GM12865 (cell line): Measurements from ENCODE around the gene SBSN.

ENCODE experiments used
- DNase-seq: peaks from one replicate; pipeline ENCODE4 v3.0.0; 2010; ENCODE audit warnings: low read depth
- H3K4me3 ChIP-seq: 2 replicates; pipeline ENCODE4 v1.5.1; 2011; ENCODE audit warnings: mild to moderate bottlenecking, low read depth, low read length, control low read depth
- TF ChIP-seq, protein P1 (sequence below): IDR thresholded peaks from 2 replicates; pipeline ENCODE4 v1.5.1; 2011; ENCODE audit warnings: low read length, control low read depth, low read depth, inconsistent platforms; ENCODE audit not compliant: insufficient read depth; ENCODE audit errors: missing control alignments

SBSN gene

DNA sequence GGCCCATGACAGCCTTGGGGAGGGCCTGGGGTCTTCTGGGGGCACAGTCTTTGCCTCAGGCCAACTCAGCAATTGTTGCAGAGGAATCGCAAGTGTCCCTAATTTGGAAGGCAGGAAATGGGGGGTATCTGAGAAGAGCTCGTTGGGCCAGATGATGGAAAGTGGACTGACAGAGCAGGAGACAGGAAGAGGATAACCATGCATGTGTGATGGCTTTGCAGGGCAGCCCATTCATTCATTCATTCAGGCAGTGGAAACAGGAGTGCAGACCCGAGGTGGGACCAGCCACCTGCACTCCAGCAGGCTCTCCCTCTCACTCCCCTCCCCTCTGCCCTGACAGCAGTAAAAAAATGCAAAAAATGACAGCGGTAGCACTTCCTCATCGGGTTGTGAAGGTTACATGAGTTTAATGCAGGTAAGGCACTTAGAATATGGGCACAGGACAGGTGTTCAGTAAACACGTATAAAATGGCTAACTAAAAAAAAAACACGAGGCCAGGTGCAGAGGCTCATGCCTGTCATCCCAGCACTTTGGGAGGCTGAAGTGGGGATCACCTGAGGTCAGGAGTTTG is 12.3 kb upstream of the SBSN start:
- no peak for DNase-seq
- H3K4me3 ChIP-seq = no peak overlapping the region
- TF ChIP-seq, protein P1, sequence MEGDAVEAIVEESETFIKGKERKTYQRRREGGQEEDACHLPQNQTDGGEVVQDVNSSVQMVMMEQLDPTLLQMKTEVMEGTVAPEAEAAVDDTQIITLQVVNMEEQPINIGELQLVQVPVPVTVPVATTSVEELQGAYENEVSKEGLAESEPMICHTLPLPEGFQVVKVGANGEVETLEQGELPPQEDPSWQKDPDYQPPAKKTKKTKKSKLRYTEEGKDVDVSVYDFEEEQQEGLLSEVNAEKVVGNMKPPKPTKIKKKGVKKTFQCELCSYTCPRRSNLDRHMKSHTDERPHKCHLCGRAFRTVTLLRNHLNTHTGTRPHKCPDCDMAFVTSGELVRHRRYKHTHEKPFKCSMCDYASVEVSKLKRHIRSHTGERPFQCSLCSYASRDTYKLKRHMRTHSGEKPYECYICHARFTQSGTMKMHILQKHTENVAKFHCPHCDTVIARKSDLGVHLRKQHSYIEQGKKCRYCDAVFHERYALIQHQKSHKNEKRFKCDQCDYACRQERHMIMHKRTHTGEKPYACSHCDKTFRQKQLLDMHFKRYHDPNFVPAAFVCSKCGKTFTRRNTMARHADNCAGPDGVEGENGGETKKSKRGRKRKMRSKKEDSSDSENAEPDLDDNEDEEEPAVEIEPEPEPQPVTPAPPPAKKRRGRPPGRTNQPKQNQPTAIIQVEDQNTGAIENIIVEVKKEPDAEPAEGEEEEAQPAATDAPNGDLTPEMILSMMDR = no peak

DNA sequence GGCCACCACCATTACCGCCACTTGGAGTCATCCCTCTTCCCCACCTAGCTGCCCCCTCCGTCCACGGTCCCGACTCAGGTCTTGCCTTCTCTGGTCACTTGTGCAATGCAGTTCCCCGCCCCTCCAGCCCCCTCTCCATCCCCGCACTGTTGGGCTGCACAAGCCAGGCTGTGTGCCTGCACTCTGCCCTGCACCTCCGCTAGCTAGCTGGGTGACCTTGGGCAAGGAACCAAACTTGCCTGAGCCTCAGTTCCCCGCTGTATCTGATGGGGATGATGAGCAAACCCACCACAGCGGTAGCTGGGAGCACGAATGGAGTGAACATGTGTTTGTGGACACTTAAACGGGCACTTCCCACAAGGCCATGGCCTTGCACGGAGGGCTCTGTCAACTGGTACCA is 11.7 kb upstream of the SBSN start:
- DNase-seq = no peak
- TF ChIP-seq, protein P1 = no peak
- no peak overlapping the region for H3K4me3 ChIP-seq

DNA sequence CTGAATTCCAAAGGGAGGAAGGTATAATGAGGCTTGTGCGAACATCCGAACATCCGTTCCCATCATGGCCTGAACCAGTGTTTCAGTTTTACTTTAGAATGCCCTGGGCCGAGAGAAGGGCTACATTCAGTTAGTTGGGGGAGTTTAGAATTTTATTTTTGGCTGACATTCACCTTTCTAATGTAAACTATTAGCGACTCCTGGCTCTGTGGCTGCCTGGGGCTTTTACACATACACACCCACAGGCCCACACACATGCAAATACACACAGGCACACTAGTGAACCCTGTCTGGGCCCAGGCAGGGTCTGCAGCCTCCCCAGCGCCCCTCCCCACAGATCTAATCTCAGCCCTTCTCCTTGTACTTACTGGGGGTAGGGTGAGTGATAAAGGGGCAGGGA is 11.2 kb upstream of the SBSN start:
- TF ChIP-seq, protein P1 = no peak
- H3K4me3 ChIP-seq = no peak overlapping the region
- no peak for DNase-seq

DNA sequence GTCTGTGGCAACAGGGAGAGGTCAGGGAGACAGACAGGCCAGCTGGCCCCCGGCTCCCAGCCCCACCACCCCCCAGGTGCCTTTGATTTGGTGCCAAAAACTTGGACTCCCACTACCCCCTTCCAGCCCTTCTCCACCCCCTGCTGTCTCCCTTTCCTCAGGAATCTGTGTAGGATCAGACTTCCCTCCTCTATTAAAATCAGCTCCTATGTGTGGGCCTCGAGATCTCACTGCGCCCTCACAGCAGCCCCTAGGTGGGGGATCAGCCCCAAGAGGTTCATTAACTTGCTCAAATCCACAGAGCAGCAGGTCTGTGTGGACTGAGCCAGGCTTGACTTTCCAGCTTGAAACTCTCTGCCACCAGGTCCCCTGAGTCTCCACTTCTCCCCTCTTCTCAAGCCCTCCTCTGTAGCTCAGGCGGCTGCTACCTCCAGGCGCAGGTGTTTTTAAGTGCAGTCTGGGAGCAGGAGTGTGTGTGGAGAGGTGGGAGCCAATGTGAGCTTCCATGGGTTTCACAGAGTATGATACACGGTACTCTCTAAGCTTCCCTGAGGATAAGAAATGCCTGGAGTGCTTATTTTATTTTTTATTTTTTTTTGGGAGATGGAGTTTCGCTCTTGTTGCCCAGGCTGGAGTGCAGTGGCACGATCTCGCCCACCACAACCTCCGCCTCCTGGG is 6.8 kb upstream of the SBSN start:
- TF ChIP-seq, protein P1 = no peak
- no peak for DNase-seq
- H3K4me3 ChIP-seq = no peak overlapping the region

DNA sequence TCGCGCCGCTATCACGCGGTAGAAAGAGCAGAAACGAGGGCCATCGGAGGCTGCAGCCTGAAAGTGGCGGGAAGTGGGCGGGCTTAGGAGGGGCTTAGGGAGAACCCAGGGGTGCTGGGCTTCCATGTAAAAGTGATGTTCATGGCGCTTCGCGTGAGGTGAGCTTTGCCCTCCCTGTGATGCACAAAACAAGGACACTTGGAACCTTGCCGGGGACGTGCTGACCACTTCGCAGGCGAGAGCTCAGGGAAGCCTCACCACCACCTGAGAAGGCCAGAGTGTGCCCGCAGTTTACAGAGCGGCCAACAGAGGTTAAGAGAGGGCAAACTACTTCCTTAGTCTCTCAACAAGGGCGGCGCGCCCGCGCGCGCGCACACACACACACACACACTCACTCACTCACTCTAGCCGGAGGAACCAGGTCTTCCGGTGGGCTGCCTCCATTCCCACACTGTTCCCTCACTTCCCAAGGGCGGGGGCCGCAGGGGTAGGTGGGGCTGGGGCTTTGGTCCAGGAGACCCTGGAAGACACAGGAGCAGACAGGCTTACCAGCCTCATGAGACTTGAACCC is 5.8 kb upstream of the SBSN start:
- TF ChIP-seq, protein P1 = no peak
- DNase-seq = peak; percentile 59
- no peak overlapping the region for H3K4me3 ChIP-seq

DNA sequence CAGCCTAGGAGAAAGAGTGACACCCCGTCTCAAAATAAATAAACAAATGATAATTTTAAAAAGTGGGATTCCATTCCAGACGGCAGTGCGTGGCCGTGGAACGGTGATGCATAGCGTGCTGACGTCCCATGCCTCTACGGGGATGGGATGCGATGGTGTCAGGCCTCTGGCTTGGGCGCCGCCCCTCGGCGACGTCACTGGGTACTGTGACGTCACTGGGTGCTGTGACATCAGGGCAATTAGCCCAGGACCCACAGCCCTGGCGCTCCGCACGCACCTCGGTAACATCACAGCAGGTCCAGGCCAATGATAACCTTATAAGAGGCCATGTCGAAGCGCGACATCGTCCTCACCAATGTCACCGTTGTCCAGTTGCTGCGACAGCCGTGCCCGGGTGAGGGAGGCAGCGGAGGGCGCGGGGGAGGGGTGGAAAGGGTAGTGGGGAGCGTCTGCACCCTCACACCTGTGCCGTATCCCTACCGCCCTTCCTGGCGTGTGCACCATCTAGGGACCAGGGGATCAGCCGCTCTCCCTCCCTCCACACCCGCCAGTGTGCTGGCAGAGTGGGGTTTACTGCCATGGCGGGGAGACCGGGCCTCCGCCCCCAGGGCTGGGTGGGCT is 5.2 kb upstream of the SBSN start, which contains the start of gene GAPDHS:
TSS of gene GAPDHS (plus strand) at position 256 of the 621 bp plus-strand sequence. CDS start at position 328, 72 bp downstream.
- TF ChIP-seq, protein P1 = no peak
- no peak within 1 kb of the TSS for H3K4me3 ChIP-seq
- no peak for DNase-seq
